GM18951 (cell line): ENCODE data around the gene EDARADD.

Experiments used
- POLR2A ChIP-seq: IDR thresholded peaks from 4 replicates; pipeline ENCODE4 v1.6.1; 2011; ENCODE audit warnings: mild to moderate bottlenecking; ENCODE audit not compliant: insufficient read length, insufficient read depth; ENCODE audit errors: extremely low read depth
- in situ Hi-C: fragments of 300-500 bp; cut with MboI; formaldehyde crosslinking; loops from one replicate; pipeline ENCODE4 v1.12.0; 2022; ENCODE audit warnings: low sequenced_read_pairs, mixed read lengths, inconsistent platforms; ENCODE audit not compliant: unreplicated experiment

The EDARADD gene

DNA sequence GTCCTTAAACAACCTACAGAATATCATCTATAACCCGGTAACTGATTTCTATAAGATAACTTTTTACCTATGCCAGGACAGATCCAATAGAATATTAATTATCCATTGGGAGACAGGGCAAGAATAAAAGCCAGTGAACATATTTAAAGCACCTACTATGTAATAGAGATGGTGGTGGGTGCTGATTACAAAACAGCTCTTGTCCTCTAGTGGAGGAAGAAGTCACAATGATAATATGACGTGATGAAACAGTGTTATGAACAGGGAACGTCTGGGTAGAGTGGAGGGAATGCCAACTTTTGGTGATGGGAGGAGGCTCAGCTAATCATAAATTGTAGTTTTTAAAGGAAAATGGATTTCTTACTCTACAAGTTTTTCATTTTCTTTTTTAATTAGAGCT is 132.0 kb downstream of the EDARADD start:
- TF ChIP-seq POLR2A = no peak

GRCh38 chr1:236530286-236530685 is 136.2 kb downstream of the EDARADD start:
- no peak for TF ChIP-seq POLR2A
- in situ Hi-C loops = no loop called here

More for the DNA sequence above, 132.0 kb downstream of the EDARADD start:
- in situ Hi-C loops = no loop called here

GRCh38 chr1:236530959-236531358 is 136.9 kb downstream of the EDARADD start:
- in situ Hi-C loops = no loop called here
- TF ChIP-seq POLR2A = no peak

DNA sequence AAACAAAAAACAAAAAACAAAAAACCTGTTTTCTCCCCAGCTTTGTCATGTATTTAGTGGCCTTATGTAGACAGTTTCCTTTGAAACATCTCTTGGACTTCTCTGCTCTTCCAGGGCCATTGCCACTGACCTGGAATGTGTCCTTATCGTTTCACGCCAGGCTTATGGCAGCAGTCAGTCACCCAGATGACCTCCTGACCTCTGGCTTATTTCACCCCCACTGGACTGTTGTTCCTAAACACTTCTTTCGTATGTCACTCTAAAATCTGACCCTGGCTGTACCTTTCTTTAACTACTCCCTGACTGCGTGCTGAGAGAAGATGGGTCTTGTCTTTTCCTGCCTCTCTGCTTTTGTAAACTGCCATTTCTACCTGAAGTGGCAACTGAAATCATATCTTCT is 138.8 kb downstream of the EDARADD start:
- no peak for TF ChIP-seq POLR2A
- in situ Hi-C loops = no loop called here

DNA sequence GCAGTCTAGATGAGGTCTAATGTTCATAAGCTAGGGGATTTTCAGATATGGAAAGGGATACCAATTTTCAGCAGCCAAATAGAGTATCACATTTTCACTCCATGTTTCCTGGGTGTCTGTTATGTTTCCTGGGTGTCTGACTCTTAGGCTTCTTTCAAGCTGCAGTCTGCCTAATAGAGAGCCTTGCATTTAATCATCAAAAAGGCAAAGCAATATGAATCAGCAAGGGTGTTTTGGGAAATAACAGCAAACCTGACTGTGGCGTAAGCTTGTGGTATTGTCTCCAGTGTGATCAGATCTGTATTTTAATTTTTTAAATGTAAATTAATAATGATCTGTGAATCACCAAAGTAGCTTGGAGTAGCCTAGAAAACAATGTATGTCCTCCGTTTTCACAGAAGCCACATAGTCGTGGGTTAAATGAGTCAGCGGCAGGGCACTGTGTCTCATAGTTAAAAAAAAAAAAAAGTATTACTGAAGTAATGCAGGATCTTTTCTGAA is 140.1 kb downstream of the EDARADD start:
- in situ Hi-C loops = no loop called here
- TF ChIP-seq POLR2A = no peak
